SK-N-SH (cell line): ENCODE data around the gene MPP3. TPM values are rescaled to one million over a fixed set of nuclear protein-coding genes. Genes with fewer than 3 reads are reported as not detected.

ENCODE experiments used
- CTCF ChIA-PET: fragments of 300-600, 350-600 bp; formaldehyde crosslinking; extraction: SDS; loops from one replicate; lab custom pipeline; 2021; lab: Yijun Ruan, JAX
- POLR2A ChIA-PET: fragments of 350-600 bp; sonication (Branson Sonifier 250); formaldehyde crosslinking; extraction: SDS; loops from one replicate; lab custom pipeline; 2020; ENCODE audit warnings: antibody characterized with exemption, inconsistent platforms; lab: Yijun Ruan, JAX
- DNase-seq: peaks from one replicate; pipeline ENCODE4 v3.0.0; 2012
- H2AFZ ChIP-seq: fragments of 200-600 bp; sonication (generic); 2 replicates; pipeline ENCODE4 v1.8.1; 2016; ENCODE audit warnings: antibody characterized with exemption, mild to moderate bottlenecking, low read depth
- H3F3A ChIP-seq: fragments of 200-600 bp; sonication (generic); replicated peaks from 2 replicates; pipeline ENCODE3; 2016; ENCODE audit warnings: antibody characterized with exemption, mild to moderate bottlenecking; ENCODE audit not compliant: insufficient read depth
- H3K27ac ChIP-seq, 2 experiments: fragments of 200-500 bp in 1 of 2; fragments of 200-600 bp in 1 of 2; sonication (Bioruptor generic) in 1 of 2; sonication (generic), shearing (Covaris generic) in 1 of 2; 2 replicates each; pipeline versions ENCODE4 v1.5.1 to v1.6.1; 2014 to 2016; ENCODE audit warnings: low read depth in 2 of 2, inconsistent platforms in 1 of 2, low read length in 1 of 2, mild to moderate bottlenecking in 1 of 2, mixed read lengths in 1 of 2
- H3K27me3 ChIP-seq: fragments of 200-600 bp; sonication (generic), shearing (Covaris generic); 2 replicates; pipeline ENCODE4 v1.6.1; 2016; ENCODE audit warnings: mixed run types; ENCODE audit not compliant: insufficient read depth
- H3K36me3 ChIP-seq, 2 experiments: fragments of 200-500 bp in 1 of 2; fragments of 200-600 bp in 1 of 2; sonication (Bioruptor generic) in 1 of 2; sonication (generic) in 1 of 2; replicated peaks in 1 of 2; 2 replicates each; pipeline versions ENCODE3 to v1.5.1; 2014 to 2016; ENCODE audit warnings: low read length in 1 of 2, mild to moderate bottlenecking in 1 of 2; ENCODE audit not compliant: insufficient read depth in 2 of 2, control insufficient read depth in 1 of 2
- H3K4me1 ChIP-seq, 2 experiments: fragments of 200-500 bp in 1 of 2; fragments of 200-600 bp in 1 of 2; sonication (Bioruptor generic) in 1 of 2; sonication (generic), shearing (Covaris generic) in 1 of 2; 2 replicates each; pipeline versions ENCODE4 v1.5.1 to v1.6.1; 2014 to 2016; ENCODE audit warnings: low read depth in 1 of 2, low read length in 1 of 2, mixed run types in 1 of 2; ENCODE audit not compliant: insufficient read depth in 2 of 2, control insufficient read depth in 1 of 2
- H3K4me2 ChIP-seq: fragments of 200-600 bp; sonication (generic), shearing (Covaris generic); 2 replicates; pipeline ENCODE4 v1.6.1; 2017; ENCODE audit warnings: mixed run types
- H3K4me3 ChIP-seq, 2 experiments: fragments of 200-500 bp in 1 of 2; fragments of 200-600 bp in 1 of 2; sonication (Bioruptor generic) in 1 of 2; sonication (generic), shearing (Covaris generic) in 1 of 2; 2 replicates each; pipeline versions ENCODE4 v1.5.1 to v1.8.1; 2014 to 2016; ENCODE audit warnings: low read depth in 2 of 2, inconsistent platforms in 1 of 2, low read length in 1 of 2, mild to moderate bottlenecking in 1 of 2, mixed read lengths in 1 of 2, moderate library complexity in 1 of 2
- H3K79me2 ChIP-seq: fragments of 200-600 bp; sonication (generic); 2 replicates; pipeline ENCODE4 v1.8.1; 2017; ENCODE audit warnings: mild to moderate bottlenecking; ENCODE audit not compliant: insufficient read depth
- H3K9ac ChIP-seq: fragments of 200-600 bp; sonication (generic); 2 replicates; pipeline ENCODE4 v1.6.1; 2017; ENCODE audit warnings: mixed run types
- H3K9me2 ChIP-seq: fragments of 200-600 bp; sonication (generic); 2 replicates; pipeline ENCODE4 v1.6.1; 2017; ENCODE audit warnings: mixed run types
- H3K9me3 ChIP-seq: fragments of 200-600 bp; sonication (generic); 2 replicates; pipeline ENCODE4 v1.6.1; 2017; ENCODE audit warnings: mixed run types, mild to moderate bottlenecking, moderate library complexity
- H4K20me1 ChIP-seq: fragments of 200-600 bp; sonication (generic); 2 replicates; pipeline ENCODE4 v1.6.1; 2017; ENCODE audit warnings: mild to moderate bottlenecking, mixed run types; ENCODE audit not compliant: insufficient read depth
- EP300 ChIP-seq, 2 experiments: IDR thresholded peaks; 2 replicates each; pipeline versions ENCODE4 v1.4.0 to v1.6.1; 2012; ENCODE audit warnings: borderline replicate concordance in 1 of 2, low read depth in 1 of 2, low read length in 1 of 2
- EZH2phosphoT487 ChIP-seq: fragments of 200-600 bp; sonication (generic); IDR thresholded peaks from 2 replicates; pipeline ENCODE4 v1.6.1; 2017; ENCODE audit warnings: low read depth, mixed run types, mild to moderate bottlenecking, antibody characterized with exemption, moderate library complexity, borderline replicate concordance
- GABPA ChIP-seq: IDR thresholded peaks from 2 replicates; pipeline ENCODE4 v1.4.0; 2012; ENCODE audit warnings: low read depth, mild to moderate bottlenecking
- GATA2 ChIP-seq: sonication (generic); formaldehyde crosslinking; IDR thresholded peaks from 2 replicates; pipeline ENCODE4 v1.5.0; 2020; ENCODE audit warnings: mild to moderate bottlenecking, missing genetic modification reagents
- JUND ChIP-seq: IDR thresholded peaks from 2 replicates; pipeline ENCODE4 v1.4.0; 2012
- MAX ChIP-seq: IDR thresholded peaks from 2 replicates; pipeline ENCODE4 v1.4.0; 2012; ENCODE audit warnings: low read depth
- MXI1 ChIP-seq: IDR thresholded peaks from 2 replicates; pipeline ENCODE4 v1.6.1; 2012; ENCODE audit warnings: mild to moderate bottlenecking, low read depth, low read length, improper control_type of control experiment
- POLR2AphosphoS5 ChIP-seq: IDR thresholded peaks from 2 replicates; pipeline ENCODE4 v1.6.1; 2012; ENCODE audit warnings: low read depth, low read length
- RFX5 ChIP-seq: IDR thresholded peaks from 2 replicates; pipeline ENCODE4 v1.6.1; 2012; ENCODE audit warnings: mild to moderate bottlenecking, improper control_type of control experiment, low read length
- TAF1 ChIP-seq: IDR thresholded peaks from 2 replicates; pipeline ENCODE4 v1.6.1; 2012; ENCODE audit warnings: low read depth, mild to moderate bottlenecking, low read length, moderate library complexity, borderline replicate concordance
- USF2 ChIP-seq: fragments of 150-350 bp; IDR thresholded peaks from 2 replicates; pipeline ENCODE4 v1.6.1; 2017; ENCODE audit warnings: antibody characterized with exemption, low read length, low read depth, borderline replicate concordance
- YY1 ChIP-seq: IDR thresholded peaks from 2 replicates; pipeline ENCODE4 v1.4.0; 2012; ENCODE audit warnings: low read depth, mild to moderate bottlenecking
- ZBTB33 ChIP-seq: IDR thresholded peaks from 2 replicates; pipeline ENCODE4 v1.4.0; 2012; ENCODE audit warnings: low read depth, borderline replicate concordance
- WGBS: methylation state at CpG from one replicate; pipeline ENCODE4 v1.1.6; 2017; ENCODE audit warnings: low lambda C conversion rate; 5-methylcytosine and 5-hydroxymethylcytosine counted together
- polyA plus RNA-seq, 3 experiments: library from polyadenylated mRNA; depleted of rRNA; stranded (reverse); fragments of >200 nt; gene quantifications; 2 replicates each; pipeline ENCODE4 v1.2.3, GENCODE V29; 2012
- TF ChIP-seq, protein P1 (sequence below): IDR thresholded peaks from 2 replicates; pipeline ENCODE4; 2012

MPP3 gene
- polyA plus RNA-seq, 1 of the 3 experiments (the other 2 are of a cell fraction): 14.1 TPM

GRCh38 chr17:43877451-43878155 is 44.7 kb upstream of the MPP3 start:
- ChIA-PET CTCF (interaction anchor here (0.6 to 10.0 kb wide), 33 partner anchors 12 to 425 kb away, joined by 3 to 344 read pairs (median 5); partner anchors contain the start of genes CD300LG, MPP2 and PPY), POLR2A (no interaction called here)
- peaks cover 0 to 2% of the 10 kb centered on the region in 2 experiments; a peak in 1 of 4 replicates for H3K4me1 ChIP-seq
- H3K36me3 ChIP-seq: no peaks in the 10 kb centered on the region
- H3K9ac ChIP-seq: no peak overlapping the region
- H3K27me3 ChIP-seq: no peaks in the 10 kb centered on the region
- H3K27ac ChIP-seq: no peak overlapping the region
- H3K9me3 ChIP-seq: no peaks in the 10 kb centered on the region
- H3K79me2 ChIP-seq: no peaks in the 10 kb centered on the region
- no peak for TF ChIP-seq JUND
- no peak for TF ChIP-seq TAF1
- TF ChIP-seq, protein P1, sequence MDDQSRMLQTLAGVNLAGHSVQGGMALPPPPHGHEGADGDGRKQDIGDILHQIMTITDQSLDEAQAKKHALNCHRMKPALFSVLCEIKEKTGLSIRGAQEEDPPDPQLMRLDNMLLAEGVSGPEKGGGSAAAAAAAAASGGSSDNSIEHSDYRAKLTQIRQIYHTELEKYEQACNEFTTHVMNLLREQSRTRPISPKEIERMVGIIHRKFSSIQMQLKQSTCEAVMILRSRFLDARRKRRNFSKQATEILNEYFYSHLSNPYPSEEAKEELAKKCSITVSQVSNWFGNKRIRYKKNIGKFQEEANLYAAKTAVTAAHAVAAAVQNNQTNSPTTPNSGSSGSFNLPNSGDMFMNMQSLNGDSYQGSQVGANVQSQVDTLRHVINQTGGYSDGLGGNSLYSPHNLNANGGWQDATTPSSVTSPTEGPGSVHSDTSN: no peak
- no peak for TF ChIP-seq EZH2phosphoT487
- no peak for TF ChIP-seq ZBTB33
- no peak for TF ChIP-seq YY1
- no peak for TF ChIP-seq RFX5
- H3K9me2 ChIP-seq: no peaks in the 10 kb centered on the region
- H3F3A ChIP-seq: no peaks in the 10 kb centered on the region
- H3K4me3 ChIP-seq: no peak overlapping the region
- no peak for DNase-seq
- no peaks in the 10 kb centered on the region for H4K20me1 ChIP-seq
- 86% methylated on average over 8 of the region's 10 CpGs for WGBS
- H3K4me2 ChIP-seq: no peak overlapping the region
- no peak overlapping the region for H2AFZ ChIP-seq

- TF ChIP-seq GABPA (no peak), RFX5 (no peak), EP300 (IDR thresholded peaks at IDR 0.05; ENCODE audit: borderline replicate concordance in 1 of 2, low read depth in 1 of 2, low read length in 1 of 2) (no peak), MAX (no peak), YY1 (no peak), ZBTB33 (no peak), GATA2 (no peak), USF2 (no peak), POLR2AphosphoS5 (no peak), MXI1 (no peak)
- TF ChIP-seq, all 33 proteins: peak for 0
- no peak overlapping the region for H3K9ac ChIP-seq
- H4K20me1 ChIP-seq: no peaks in the 10 kb centered on the region
- no peak overlapping the region for H2AFZ ChIP-seq
- H3K27me3 ChIP-seq: no peaks in the 10 kb centered on the region
- no peak overlapping the region for H3K4me3 ChIP-seq
- ChIA-PET CTCF (interaction anchor here (0.6 to 10.0 kb wide), 11 partner anchors 12 to 238 kb away, joined by 3 to 344 read pairs (median 9); partner anchors contain the start of genes CD300LG, MPP2 and PPY), POLR2A (no interaction called here)
- 86% methylated on average over 3 of the region's 7 CpGs for WGBS
- no peak overlapping the region for H3K4me2 ChIP-seq
- no peaks in the 10 kb centered on the region for H3K79me2 ChIP-seq
- H3K9me2 ChIP-seq: no peaks in the 10 kb centered on the region
- DNase-seq: no peak
- H3K4me1 ChIP-seq: peaks cover 0 to 2% of the 10 kb centered on the region in 2 experiments; a peak in 1 of 4 replicates
- no peak overlapping the region for H3K27ac ChIP-seq
- no peaks in the 10 kb centered on the region for H3F3A ChIP-seq
- no peaks in the 10 kb centered on the region for H3K36me3 ChIP-seq
- no peaks in the 10 kb centered on the region for H3K9me3 ChIP-seq
These were observed 44.1 kb upstream of the MPP3 start for GRCh38 chr17:43877031-43877430.
